HUDEP-2 (cell line): ENCODE measurements around the gene NSUN3.
"Not testable (repeated sequence)": the region's sequence is repeated elsewhere in the genome, so short reads cannot be mapped to it uniquely, and the experiment has no call there.

Experiments
- DNase-seq, 76 experiments: peaks; one replicate each; lab custom pipeline; 2025; ENCODE audit not compliant: unreplicated experiment in 76 of 76; lab: John Stamatoyannopoulos, UW

The NSUN3 gene

GRCh38 chr3:94062513-94063404 is at the start of gene NSUN3, which contains the start of gene DHFR2:
NSUN3 (plus strand) TSS chr3:94063061; CDS start chr3:94063127, 66 bp downstream.
DHFR2 (minus strand) TSS chr3:94062916; CDS start chr3:94061511, 1,405 bp downstream.
- peak; percentile 29 to 95 (median 88) for DNase-seq

- no peak for DNase-seq
Observed at GRCh38 chr3:94015025-94015424, 47.8 kb upstream of the NSUN3 start.

DNA sequence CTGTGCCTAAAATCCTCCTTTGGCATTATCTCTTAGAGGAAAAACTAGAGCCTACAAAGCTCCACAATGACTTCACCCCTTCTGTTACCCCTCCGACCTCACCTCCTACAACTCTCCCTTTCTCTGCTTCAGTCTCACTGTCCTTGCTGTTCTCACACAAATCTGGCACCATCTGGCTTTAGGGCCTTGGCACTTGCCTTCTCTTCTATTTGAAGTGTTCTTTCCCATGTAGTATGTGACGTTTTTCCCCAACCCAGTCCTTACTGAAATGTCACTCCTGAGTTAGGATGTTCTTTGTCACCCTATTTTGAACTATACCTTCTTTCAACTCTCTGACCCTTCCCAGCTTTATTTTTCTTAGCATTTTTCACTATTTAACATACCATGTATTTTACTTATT is 43.2 kb upstream of the NSUN3 start:
- DNase-seq, result no peak

DNA sequence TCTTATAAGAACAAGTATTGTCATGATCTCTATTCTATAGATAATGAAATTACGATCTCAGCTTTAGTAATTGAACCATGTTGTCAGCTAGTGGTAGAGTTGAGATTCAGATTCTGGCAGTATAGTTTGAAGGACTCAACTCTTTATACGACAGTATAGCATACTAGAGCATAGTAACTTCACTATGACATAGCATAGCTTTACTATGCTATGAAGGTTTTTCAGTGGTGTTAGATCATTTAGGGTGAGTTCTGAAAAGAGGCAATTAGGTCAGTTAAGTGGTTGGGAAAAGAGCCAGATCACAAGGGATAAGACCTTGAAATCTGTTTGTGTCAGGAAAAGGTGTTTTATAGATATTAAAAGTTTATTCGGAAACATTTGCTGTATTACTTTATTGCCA is 42.6 kb upstream of the NSUN3 start:
- peak in 1 of 76 experiments; percentile 6 for DNase-seq

DNA sequence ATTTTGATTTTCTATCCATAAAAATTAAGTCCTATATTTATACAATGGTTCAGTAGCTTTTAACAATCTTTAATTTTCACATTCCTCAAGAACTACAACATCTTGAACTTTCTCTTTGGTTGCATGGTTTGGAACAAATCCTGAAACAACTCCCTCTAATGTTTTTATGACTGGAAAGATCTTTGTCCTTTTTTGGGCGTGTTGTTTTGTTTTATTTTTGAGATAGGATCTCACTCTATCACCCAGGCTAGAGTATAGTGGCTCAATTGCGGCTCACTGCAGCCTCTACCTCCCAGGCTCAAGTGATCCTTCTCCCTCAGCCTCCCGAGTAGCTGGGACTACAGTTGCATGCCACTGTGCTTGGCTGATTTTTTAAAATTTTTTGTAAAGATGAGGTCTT is 38.5 kb upstream of the NSUN3 start:
- no peak for DNase-seq

DNA sequence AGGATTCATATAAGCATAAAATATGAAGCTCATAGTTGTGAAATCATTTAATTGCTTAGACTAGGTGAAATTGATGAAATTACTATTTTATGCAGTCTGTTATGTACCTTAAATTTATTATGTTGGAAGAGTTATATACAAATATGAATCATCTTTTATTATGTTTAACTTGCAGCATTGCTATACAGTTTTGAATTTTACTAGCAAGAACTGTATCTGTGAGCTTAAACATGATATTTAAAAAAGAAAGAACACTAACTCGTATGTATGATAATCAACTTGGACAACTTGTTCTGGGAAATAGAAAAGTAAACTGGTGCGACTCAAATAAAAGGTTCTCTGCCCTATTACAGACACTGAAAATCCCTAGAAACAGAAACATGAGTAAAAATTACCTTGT is 36.2 kb upstream of the NSUN3 start:
- no peak for DNase-seq

DNA sequence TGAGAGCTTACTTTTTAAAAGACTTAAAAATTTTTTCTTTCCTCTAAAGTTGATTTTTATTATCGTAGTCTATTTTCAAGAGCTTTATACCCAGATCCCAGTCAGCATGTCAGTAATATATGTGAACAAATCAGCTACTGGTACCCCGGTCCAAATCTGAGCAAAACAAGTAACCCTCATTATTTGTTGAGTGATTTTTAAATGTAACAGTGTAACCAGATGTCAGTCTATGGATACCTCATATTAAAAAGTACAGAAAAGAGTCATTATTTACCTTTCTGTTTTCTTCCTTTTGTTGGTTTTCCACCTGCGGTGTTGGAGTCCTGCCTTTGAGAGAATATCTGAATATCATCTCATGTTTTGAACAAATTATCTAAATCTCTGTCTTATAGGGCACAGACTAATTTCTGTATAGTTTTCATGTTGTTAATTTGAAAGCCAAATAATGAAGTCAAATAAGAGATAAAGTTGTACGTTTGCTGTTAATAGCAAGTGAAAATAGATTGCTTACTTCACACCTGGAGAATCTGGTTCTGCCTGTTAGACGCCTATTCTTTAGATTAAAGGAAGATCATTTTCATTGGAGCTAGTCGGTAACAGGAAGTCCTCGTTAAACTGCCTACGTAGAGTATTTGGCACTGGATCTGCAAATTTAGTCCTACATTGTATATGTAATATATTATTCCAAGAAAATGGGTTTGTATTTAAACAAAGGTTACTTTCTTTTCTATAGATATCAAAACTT is 34.6 kb upstream of the NSUN3 start, which contains the start of gene STX19:
Gene STX19, minus strand, starts transcription at position 505 of the 745 bp plus-strand sequence. CDS start 13,328 bp downstream, outside the sequence.
- no peak for DNase-seq

DNA sequence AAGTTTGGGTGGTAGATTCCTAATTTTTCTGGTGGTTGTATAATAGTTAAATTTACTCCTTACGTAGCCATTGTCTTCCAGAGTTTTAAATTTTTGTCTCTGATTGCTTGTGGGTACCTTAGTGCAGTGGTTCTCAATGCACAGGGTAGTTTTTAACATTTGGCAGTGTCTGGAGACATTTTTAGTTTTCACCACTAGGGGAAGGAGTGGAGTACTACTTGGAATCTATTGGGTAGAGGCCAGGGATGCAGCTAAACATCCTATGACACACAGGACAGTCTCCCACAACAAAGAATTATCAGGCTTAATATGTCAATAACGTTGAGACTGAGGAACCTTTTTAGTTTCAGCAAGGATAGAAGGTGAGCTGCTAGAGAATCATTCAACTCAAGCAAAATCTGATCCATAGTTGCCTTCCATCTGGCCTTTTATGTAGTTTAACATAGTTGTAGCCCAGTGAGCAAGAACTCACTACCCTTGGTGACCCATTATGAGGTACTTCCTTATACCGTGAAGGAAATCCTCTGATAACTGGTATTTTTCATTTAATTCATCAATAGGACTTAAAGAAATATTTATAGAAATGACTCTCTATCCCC is 25.9 kb upstream of the NSUN3 start:
- peak in 29 of 76 experiments; percentile 0 to 45 (median 20) for DNase-seq

GRCh38 chr3:94043285-94043684 is 19.6 kb upstream of the NSUN3 start:
- DNase-seq, result no peak

DNA sequence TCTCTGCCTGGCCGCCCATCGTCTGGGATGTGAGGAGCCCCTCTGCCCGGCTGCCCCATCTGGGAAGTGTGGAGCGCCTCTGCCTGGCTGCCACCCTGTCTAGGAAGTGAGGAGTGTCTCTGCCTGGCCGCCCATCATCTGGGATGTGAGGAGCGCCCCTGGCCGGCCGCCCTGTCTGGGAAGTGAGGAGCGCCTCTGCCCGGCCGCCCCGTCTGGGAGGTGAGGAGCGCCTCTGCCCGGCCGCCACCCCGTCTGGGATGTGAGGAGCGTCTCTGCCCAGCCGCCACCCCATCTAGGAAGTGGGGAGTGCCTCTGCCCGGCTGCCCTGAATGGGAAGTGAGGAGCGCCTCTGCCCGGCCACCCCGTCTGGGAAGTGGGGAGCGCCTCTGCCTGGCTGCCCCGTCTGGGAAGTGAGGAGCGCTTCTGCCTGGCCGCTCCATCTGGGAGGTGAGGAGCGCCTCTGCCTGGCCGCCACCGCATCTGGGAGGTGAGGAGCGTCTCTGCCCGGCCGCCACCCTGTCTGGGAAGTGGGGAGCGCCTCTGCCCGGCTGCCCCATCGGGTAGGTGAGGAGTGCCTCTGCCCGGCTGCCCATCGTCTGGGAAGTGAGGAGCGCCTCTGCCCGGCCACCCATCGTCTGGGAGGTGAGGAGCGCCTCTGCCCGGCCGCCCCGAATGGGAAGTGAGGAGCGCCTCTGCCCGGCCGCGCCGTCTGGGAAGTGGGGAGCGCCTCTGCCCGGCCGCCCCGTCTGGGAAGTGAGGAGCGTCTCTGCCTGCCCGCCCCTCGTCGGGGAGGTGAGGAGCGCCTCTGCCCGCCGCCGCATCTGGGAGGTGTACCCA is 18.5 kb upstream of the NSUN3 start:
- DNase-seq, result not testable (repeated sequence)

DNA sequence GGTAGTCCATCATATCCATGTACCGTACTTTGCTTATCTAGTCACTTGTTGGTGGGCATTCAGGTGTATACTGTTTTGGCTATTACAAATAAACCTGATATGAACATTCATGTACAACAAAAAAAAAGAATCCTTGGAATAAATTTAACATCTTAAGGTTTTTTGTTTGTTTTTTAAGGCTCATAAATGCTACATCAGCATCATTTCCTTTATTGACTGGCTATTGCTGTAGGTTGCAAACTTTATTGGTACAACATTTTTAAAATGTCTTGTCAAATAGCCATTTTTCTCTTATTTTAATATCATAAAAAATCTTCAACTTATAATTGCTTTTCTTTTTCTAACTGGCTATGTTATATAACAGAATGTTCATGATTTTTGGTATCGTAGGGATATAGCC is 16.3 kb upstream of the NSUN3 start:
- DNase-seq, result no peak

- no peak for DNase-seq
Observed at GRCh38 chr3:94049267-94049666, 13.6 kb upstream of the NSUN3 start.

DNA sequence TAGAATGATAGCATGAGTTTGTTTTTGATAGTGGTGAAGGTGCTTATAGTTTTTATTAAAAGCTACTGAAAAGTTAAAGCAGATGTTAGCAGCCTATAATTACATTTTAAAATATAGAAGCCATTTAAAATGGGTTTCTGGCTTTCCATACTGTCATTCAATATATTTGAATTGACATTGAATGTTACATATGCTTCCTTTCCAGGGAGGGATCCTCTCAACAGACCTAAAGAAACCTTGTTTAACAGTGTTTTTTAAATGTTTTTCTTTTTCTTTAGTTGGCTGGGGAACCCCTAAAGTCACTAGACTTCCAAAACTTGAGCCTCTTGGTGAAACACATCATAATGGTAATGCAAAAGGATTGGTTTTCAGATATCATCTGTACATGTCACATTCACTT is 12.3 kb upstream of the NSUN3 start:
- DNase-seq, result no peak

DNA sequence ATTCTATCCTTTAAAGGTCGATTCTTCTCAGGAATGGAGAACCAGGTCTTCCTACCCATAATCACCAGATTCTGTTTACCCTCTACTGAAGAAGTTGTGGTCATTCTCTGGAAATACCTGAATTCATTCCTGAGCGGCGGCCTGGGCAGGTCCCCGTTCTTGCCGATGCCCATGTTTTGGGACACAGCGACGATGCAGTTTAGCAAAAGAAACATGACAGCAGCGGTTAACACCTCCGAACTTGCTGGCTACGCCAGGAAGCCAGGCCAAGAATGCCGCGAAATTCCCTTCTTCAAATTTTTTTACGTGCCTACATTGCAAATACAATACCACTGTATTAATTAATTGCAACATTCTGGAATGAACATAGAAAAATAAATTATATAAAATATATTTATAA is 1.6 kb upstream of the NSUN3 start:
- DNase-seq, result no peak

DNA sequence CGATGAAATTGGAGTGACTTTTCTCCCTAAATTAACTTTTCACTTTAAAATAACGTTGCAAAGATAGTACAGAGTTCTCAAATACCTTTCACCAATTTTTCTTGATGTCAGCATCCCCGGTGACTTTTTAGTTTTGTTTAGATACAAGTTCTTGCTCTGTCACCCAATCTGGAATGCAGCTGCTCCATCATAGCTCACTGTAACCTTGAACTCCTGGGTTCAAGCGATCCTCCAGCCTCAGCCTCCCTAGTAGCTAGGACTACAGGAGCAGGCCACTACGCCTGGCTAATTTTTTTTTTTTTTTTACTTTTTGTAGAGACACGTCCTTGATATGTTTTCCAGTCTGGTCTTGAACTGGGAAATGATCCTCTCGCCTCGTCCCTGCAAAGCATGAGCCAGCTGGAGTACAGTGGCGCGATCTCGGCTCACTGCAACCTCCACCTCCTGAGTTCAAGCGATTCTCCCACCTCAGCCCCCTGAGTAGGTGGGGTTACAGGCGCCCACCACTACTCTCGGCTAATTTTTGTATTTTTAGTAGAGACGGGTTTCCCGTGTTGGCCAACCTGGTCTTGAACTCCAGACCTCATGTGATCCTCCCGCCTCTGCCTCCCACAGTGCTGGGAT is 747 bp downstream of the NSUN3 start:
- DNase-seq, result peak in 2 of 76 experiments; percentile 1 to 2

GRCh38 chr3:94064243-94064860 is 1.5 kb downstream of the NSUN3 start:
- DNase-seq, result no peak

- no peak for DNase-seq
Observed at GRCh38 chr3:94065122-94065521, 2.3 kb downstream of the NSUN3 start.

DNA sequence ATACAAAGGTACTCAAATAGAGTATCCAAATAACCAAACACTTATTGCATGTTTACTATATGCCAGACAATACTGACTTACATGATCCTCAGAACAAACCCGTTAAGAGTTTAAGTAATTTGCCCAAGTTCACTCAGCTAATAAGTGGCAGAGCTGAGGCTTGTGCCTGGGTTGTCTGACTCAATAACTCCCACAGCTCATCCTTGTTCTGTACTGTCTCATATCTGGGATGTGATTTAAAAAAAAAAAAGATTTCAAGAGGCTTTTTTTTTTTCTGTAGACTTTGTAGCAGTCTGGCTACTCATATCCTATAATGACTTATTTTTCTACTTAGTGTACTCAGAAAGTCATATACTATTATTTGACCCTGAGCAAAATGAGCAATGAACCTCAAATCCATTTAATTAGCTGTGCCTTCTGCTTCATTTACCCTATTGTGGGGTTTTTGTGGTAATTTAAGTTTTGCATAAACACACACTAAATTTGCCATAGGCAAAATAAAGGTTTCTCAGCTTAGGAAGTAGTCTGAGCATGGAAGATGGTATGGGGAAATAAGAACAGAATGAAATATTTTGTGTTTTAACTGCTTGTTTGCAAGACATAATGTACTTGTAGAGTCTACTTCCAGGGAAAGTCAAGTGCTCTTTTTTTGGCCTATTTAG is 3.1 kb downstream of the NSUN3 start:
- no peak for DNase-seq
